ENCODE results near the gene KSR2. TPM values are rescaled to one million over a fixed set of nuclear protein-coding genes. Genes with fewer than 3 reads are reported as not detected.

The KSR2 gene
- total RNA-seq, 1 donor: 0.10 TPM

DNA sequence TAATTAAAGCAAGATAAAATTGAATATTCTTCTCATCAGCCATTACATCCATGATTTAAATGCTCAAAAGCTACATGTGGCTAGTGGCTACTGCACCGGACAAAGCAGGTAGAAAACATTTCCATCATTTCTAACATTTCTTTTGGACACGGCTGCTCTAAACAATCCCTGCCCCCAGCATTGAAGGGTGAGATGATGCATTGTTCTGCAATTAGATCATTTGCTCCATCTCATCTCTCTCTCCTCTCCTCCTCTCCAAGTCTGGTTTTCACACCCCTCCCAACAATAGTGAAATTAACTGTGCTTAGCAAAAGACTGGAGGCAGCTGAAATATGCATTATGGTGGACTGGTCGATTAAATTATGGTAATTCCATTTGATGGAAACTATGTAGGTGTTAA, 288.5 kb downstream of the KSR2 start:
- no peaks in the 10 kb centered on the region for H3K9me3 ChIP-seq (ENCODE audit: low read depth, low read length)
- no peaks in the 10 kb centered on the region for H3K4me1 ChIP-seq (ENCODE audit: insufficient read depth, low read length)
- no peaks in the 10 kb centered on the region for H3K27me3 ChIP-seq (ENCODE audit: insufficient read depth, low read length)
- H3K4me3 ChIP-seq (ENCODE audit: low read length): no peak overlapping the region

DNA sequence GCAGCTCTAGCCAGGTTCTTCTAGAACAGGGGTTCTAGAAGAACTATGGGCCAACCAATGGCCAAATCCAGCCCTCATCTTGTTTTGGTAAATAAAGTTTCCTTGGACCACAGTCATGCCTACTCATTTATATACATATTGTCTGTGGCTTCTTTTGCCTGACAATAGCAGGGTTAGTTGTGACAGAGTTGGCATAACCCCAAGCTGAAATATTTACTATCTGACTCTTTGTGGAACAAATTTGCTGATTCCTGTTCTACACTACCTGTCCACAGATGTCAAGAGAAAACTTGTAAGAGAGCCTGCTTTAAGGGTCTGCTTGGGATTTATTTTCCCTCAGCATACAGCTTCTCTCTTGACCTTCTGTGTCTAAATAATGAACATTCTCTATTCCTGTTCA, 289.0 kb downstream of the KSR2 start:
- no peaks in the 10 kb centered on the region for H3K27me3 ChIP-seq (ENCODE audit: insufficient read depth, low read length)
- H3K4me3 ChIP-seq (ENCODE audit: low read length): no peak overlapping the region
- no peaks in the 10 kb centered on the region for H3K4me1 ChIP-seq (ENCODE audit: insufficient read depth, low read length)
- H3K9me3 ChIP-seq (ENCODE audit: low read depth, low read length): no peaks in the 10 kb centered on the region

DNA sequence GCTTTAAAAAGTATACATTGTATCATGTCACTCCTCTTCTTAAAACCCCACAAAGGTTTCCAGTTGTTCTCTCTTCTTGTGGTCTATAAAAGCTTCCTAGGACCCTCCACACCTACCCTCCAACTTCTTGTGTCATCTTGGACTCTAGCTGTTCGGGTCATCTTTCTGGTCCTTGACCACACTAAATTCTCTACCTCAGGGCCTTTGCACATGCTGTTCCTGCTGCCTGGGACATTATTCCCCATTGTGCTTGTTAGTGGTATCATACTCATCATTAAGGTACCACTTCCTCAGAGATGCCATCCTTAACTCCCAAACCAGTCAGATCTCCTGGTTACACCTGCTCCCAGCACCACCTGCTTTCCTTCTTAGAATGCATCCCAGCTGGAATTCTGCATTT, 294.0 kb downstream of the KSR2 start:
- Histone ChIP-seq H3K4me1 (ENCODE audit: insufficient read depth, low read length) (no peaks in the 10 kb centered on the region), H3K9me3 (ENCODE audit: low read depth, low read length) (no peaks in the 10 kb centered on the region), H3K4me3 (ENCODE audit: low read length) (no peak overlapping the region), H3K27me3 (ENCODE audit: insufficient read depth, low read length) (no peaks in the 10 kb centered on the region)

DNA sequence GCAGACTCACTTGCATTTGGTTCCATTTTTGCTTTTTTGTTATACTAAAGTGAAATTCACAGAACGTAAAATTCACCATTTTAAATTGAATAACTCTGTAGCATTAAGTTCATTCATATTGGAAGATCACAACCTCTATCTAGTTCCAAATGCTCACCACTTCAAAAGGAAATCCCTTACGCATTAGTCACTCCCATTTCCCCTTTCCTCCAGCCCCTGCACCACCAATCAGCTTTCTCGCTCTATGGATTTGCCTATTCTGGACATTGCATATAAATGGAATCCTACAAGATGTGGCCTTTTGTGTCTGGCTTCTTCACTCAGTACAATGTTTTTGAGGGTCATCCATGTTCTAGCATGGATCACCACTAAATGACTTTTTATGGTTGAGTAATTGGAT, 294.5 kb downstream of the KSR2 start:
- no peaks in the 10 kb centered on the region for H3K4me1 ChIP-seq (ENCODE audit: insufficient read depth, low read length)

GRCh38 chr12:117671734-117672133, 297.1 kb downstream of the KSR2 start:
- Histone ChIP-seq H3K9me3 (ENCODE audit: low read depth, low read length) (no peaks in the 10 kb centered on the region), H3K27me3 (ENCODE audit: insufficient read depth, low read length) (no peaks in the 10 kb centered on the region), H3K4me1 (ENCODE audit: insufficient read depth, low read length) (no peaks in the 10 kb centered on the region), H3K4me3 (ENCODE audit: low read length) (no peak overlapping the region)

More for the DNA sequence above, 294.5 kb downstream of the KSR2 start:
- Histone ChIP-seq H3K9me3 (ENCODE audit: low read depth, low read length) (no peaks in the 10 kb centered on the region), H3K27me3 (ENCODE audit: insufficient read depth, low read length) (no peaks in the 10 kb centered on the region), H3K4me3 (ENCODE audit: low read length) (no peak overlapping the region)

DNA sequence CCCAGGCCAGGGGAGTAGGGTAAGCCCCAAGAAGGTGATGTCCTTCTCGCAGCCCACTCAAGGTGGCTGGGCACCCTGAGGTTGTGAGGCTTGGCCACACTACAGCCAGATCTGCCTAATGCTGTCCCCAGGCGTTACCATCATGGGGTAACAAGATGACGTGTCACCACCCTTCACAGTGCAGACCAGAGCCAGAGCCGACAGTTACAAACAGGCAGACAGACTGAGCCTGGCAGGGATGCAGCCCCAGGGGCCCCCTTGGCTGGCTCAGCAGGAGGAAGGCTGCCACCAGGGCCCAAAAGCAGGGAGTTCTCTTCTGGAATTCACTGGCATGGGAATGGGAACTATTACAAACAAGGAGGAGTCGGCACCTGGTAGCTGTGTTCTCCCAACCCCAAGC, 304.6 kb downstream of the KSR2 start:
- no peaks in the 10 kb centered on the region for H3K4me1 ChIP-seq (ENCODE audit: insufficient read depth, low read length)
- H3K27me3 ChIP-seq (ENCODE audit: insufficient read depth, low read length): no peaks in the 10 kb centered on the region
- H3K4me3 ChIP-seq (ENCODE audit: low read length): no peak overlapping the region
- no peaks in the 10 kb centered on the region for H3K9me3 ChIP-seq (ENCODE audit: low read depth, low read length)

DNA sequence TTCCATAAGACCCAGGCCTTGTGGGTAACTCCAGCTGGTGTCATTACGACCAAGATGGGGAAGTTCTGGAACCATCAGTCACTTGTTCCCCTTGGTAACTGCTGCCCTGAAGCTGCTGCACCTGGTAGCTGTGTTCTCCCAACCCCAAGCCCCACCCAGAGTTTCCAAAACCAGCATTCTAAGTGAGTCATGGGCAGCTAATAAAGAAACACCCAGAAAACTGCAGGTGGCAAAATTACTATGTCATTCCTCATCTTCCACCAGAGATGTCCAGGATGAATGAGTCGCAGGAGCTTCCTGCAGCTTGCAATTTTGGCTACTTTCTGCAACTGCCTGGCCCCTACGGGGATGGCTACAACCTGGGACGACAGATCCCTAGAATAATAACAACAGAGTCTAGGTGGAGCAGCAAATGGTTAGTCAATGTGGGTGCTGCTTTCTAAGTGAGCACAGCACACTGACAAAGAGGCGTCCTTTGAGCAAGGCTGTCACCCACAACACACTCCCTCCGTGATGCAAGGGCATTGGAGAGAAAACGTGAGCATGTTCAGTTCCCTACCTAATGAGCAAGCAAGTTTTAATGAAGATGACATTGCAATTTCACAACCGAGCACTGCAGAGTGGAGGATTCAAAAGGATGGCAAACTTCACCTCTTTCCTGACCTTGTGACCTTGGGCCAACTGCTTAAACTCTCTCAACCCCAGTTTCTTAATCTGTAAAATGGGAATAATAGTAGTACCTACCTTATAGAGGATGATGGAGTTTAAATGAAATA, 306.0 kb downstream of the KSR2 start:
- Histone ChIP-seq H3K9me3 (ENCODE audit: low read depth, low read length) (no peaks in the 10 kb centered on the region), H3K4me3 (ENCODE audit: low read length) (no peak overlapping the region), H3K4me1 (ENCODE audit: insufficient read depth, low read length) (no peaks in the 10 kb centered on the region), H3K27me3 (ENCODE audit: insufficient read depth, low read length) (no peaks in the 10 kb centered on the region)

- no peaks in the 10 kb centered on the region for H3K27me3 ChIP-seq (ENCODE audit: insufficient read depth, low read length)
- H3K9me3 ChIP-seq (ENCODE audit: low read depth, low read length): no peaks in the 10 kb centered on the region
Observed at GRCh38 chr12:117662220-117662619, 306.6 kb downstream of the KSR2 start.

GRCh38 chr12:117661471-117661870, 307.3 kb downstream of the KSR2 start:
- Histone ChIP-seq H3K27me3 (ENCODE audit: insufficient read depth, low read length) (no peaks in the 10 kb centered on the region), H3K4me3 (ENCODE audit: low read length) (no peak overlapping the region), H3K9me3 (ENCODE audit: low read depth, low read length) (no peaks in the 10 kb centered on the region), H3K4me1 (ENCODE audit: insufficient read depth, low read length) (no peaks in the 10 kb centered on the region)

More at GRCh38 chr12:117662220-117662619, 306.6 kb downstream of the KSR2 start:
- H3K4me3 ChIP-seq (ENCODE audit: low read length): no peak overlapping the region
- no peaks in the 10 kb centered on the region for H3K4me1 ChIP-seq (ENCODE audit: insufficient read depth, low read length)

DNA sequence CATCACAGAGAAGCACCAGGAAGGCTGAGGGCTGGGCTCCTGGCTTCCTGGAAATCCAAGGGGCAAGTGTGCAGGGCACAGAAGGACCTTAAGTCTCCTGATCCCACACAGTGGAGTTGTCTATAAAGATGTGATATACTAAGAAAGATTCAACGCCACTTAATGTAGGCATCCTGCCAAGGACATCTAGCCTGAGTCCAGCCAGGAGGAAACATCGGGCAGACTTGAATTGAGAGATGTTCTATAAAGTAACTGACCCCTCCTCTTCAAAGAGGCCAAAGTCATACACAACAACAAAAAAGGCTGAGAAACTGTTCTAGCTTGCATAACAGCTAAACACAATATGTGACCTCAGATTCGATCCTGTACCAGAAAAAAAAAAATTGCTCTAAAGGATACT, 307.9 kb downstream of the KSR2 start:
- no peaks in the 10 kb centered on the region for H3K27me3 ChIP-seq (ENCODE audit: insufficient read depth, low read length)
- H3K4me3 ChIP-seq (ENCODE audit: low read length): no peak overlapping the region
- no peaks in the 10 kb centered on the region for H3K9me3 ChIP-seq (ENCODE audit: low read depth, low read length)
- H3K4me1 ChIP-seq (ENCODE audit: insufficient read depth, low read length): no peaks in the 10 kb centered on the region

- Histone ChIP-seq H3K9me3 (ENCODE audit: low read depth, low read length) (no peaks in the 10 kb centered on the region), H3K4me3 (ENCODE audit: low read length) (no peak overlapping the region), H3K27me3 (ENCODE audit: insufficient read depth, low read length) (no peaks in the 10 kb centered on the region), H3K4me1 (ENCODE audit: insufficient read depth, low read length) (no peaks in the 10 kb centered on the region)
Observed at GRCh38 chr12:117658226-117658625, 310.6 kb downstream of the KSR2 start.

DNA sequence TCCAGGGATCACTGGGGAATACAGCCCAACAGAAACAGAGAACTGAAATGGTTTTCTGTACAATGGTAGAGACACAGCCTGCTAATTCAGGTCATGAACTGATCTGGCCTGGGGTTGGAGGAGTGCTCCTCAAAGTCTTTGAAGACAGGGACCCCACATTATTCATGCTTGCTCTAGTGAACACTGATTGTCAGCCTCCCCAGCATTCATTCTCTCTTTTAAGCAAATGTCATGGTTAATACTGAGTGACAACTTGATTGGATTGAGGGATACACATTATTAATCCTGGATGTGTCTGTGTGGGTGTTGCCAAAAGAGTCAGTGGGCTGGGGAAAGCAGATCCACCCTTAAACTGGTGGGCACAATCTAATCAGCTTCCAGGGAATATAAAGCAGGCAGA, 319.0 kb downstream of the KSR2 start:
- Histone ChIP-seq H3K9me3 (ENCODE audit: low read depth, low read length) (no peaks in the 10 kb centered on the region), H3K4me1 (ENCODE audit: insufficient read depth, low read length) (no peaks in the 10 kb centered on the region), H3K4me3 (ENCODE audit: low read length) (no peak overlapping the region), H3K27me3 (ENCODE audit: insufficient read depth, low read length) (no peaks in the 10 kb centered on the region)

DNA sequence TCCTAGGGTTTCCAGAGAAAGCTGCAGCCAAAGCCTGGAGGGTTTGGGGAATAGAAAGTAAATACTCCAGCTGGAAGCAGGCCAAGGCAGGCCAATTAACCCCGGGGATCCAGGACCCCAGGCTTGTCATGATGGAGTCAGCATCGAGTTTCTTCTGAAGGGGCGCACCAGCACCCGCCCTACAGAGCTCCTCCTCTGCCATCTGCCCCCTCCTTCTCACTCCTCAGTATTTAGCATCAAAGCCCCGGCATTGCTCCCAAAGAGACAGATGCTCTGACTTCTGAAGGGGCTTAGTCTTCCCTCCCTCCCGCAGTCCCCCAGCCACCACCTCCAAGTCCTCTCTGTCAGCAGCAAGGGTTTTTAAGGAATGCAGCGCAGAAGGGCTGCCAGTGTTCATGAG, 322.3 kb downstream of the KSR2 start:
- Histone ChIP-seq H3K4me1 (ENCODE audit: insufficient read depth, low read length) (no peaks in the 10 kb centered on the region), H3K4me3 (ENCODE audit: low read length) (no peak overlapping the region), H3K9me3 (ENCODE audit: low read depth, low read length) (no peaks in the 10 kb centered on the region), H3K27me3 (ENCODE audit: insufficient read depth, low read length) (no peaks in the 10 kb centered on the region)

- Histone ChIP-seq H3K4me1 (ENCODE audit: insufficient read depth, low read length) (no peaks in the 10 kb centered on the region), H3K9me3 (ENCODE audit: low read depth, low read length) (no peaks in the 10 kb centered on the region), H3K27me3 (ENCODE audit: insufficient read depth, low read length) (no peaks in the 10 kb centered on the region), H3K4me3 (ENCODE audit: low read length) (no peak overlapping the region)
Observed at GRCh38 chr12:117645473-117645872, 323.3 kb downstream of the KSR2 start.

GRCh38 chr12:117643971-117644370, 324.8 kb downstream of the KSR2 start:
- no peaks in the 10 kb centered on the region for H3K4me1 ChIP-seq (ENCODE audit: insufficient read depth, low read length)
- H3K4me3 ChIP-seq (ENCODE audit: low read length): no peak overlapping the region
- H3K9me3 ChIP-seq (ENCODE audit: low read depth, low read length): no peaks in the 10 kb centered on the region
- H3K27me3 ChIP-seq (ENCODE audit: insufficient read depth, low read length): no peaks in the 10 kb centered on the region

DNA sequence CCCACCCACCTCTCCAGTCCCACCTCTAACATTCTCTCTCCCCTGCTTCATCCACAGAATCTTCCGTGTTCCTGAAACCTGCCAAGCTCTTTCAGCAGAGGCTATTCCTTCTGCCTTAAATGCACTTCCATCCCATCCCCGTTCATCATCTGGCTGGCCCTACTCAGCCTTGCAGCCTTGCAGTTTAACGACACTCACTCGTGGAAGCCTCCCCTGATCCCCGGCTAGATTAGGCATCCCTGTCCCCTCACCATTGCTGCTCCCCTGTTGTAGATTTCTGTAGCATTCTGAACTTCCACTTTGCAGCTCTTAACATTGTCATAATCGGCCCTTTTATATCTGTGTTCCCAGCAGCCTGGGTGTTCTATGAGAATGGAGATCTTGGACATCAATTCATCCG, 326.9 kb downstream of the KSR2 start:
- H3K4me1 ChIP-seq (ENCODE audit: insufficient read depth, low read length): no peaks in the 10 kb centered on the region
- no peaks in the 10 kb centered on the region for H3K27me3 ChIP-seq (ENCODE audit: insufficient read depth, low read length)
- peaks cover 3% of the 10 kb centered on the region for H3K9me3 ChIP-seq (ENCODE audit: low read depth, low read length)
- no peak overlapping the region for H3K4me3 ChIP-seq (ENCODE audit: low read length)
